22Rv1 (cell line): ENCODE measurements around the gene AQP9.

ENCODE experiments used
- ZFX ChIP-seq: fragments of 450-650 bp; IDR thresholded peaks from 2 replicates; pipeline ENCODE4 v1.6.1; 2017; ENCODE audit warnings: antibody characterized with exemption, borderline replicate concordance
- TF ChIP-seq, protein P1 (sequence below): fragments of 450-650 bp; IDR thresholded peaks from 2 replicates; pipeline ENCODE4 v1.5.1; 2017; ENCODE audit warnings: mild to moderate bottlenecking

- TF ChIP-seq, protein P1, sequence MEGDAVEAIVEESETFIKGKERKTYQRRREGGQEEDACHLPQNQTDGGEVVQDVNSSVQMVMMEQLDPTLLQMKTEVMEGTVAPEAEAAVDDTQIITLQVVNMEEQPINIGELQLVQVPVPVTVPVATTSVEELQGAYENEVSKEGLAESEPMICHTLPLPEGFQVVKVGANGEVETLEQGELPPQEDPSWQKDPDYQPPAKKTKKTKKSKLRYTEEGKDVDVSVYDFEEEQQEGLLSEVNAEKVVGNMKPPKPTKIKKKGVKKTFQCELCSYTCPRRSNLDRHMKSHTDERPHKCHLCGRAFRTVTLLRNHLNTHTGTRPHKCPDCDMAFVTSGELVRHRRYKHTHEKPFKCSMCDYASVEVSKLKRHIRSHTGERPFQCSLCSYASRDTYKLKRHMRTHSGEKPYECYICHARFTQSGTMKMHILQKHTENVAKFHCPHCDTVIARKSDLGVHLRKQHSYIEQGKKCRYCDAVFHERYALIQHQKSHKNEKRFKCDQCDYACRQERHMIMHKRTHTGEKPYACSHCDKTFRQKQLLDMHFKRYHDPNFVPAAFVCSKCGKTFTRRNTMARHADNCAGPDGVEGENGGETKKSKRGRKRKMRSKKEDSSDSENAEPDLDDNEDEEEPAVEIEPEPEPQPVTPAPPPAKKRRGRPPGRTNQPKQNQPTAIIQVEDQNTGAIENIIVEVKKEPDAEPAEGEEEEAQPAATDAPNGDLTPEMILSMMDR, result no peak
- no peak for TF ChIP-seq ZFX
Observed at GRCh38 chr15:58148120-58148519, 9.9 kb downstream of the AQP9 start.
